ENCODE results near the gene DCP1A.

- TF ChIP-seq, protein P1, sequence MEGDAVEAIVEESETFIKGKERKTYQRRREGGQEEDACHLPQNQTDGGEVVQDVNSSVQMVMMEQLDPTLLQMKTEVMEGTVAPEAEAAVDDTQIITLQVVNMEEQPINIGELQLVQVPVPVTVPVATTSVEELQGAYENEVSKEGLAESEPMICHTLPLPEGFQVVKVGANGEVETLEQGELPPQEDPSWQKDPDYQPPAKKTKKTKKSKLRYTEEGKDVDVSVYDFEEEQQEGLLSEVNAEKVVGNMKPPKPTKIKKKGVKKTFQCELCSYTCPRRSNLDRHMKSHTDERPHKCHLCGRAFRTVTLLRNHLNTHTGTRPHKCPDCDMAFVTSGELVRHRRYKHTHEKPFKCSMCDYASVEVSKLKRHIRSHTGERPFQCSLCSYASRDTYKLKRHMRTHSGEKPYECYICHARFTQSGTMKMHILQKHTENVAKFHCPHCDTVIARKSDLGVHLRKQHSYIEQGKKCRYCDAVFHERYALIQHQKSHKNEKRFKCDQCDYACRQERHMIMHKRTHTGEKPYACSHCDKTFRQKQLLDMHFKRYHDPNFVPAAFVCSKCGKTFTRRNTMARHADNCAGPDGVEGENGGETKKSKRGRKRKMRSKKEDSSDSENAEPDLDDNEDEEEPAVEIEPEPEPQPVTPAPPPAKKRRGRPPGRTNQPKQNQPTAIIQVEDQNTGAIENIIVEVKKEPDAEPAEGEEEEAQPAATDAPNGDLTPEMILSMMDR (IDR thresholded peaks at IDR 0.05; ENCODE audit: low read depth, low read length) = no peak
- TF ChIP-seq POLR2A (IDR thresholded peaks at IDR 0.05; ENCODE audit: extremely low read depth, insufficient read length) (no peak), MYC (IDR thresholded peaks at IDR 0.05; ENCODE audit: low read depth, low read length) (no peak)
- TF ChIP-seq, protein P2, sequence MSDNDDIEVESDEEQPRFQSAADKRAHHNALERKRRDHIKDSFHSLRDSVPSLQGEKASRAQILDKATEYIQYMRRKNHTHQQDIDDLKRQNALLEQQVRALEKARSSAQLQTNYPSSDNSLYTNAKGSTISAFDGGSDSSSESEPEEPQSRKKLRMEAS (IDR thresholded peaks at IDR 0.05; ENCODE audit: low read depth, low read length) = no peak
Measured at GRCh38 chr3:53261712-53262111, 85.6 kb downstream of the DCP1A start.
